BJ (cell line): ENCODE results near the gene PCDHGA6. TPM values are rescaled to one million over a fixed set of nuclear protein-coding genes. Genes with fewer than 3 reads are reported as not detected.
A peak's percentile ranks its signal among the peaks of the same experiment; 100 is the strongest.
"Not testable (repeated sequence)": the region's sequence is repeated elsewhere in the genome, so short reads cannot be mapped to it uniquely, and the experiment has no call there.

Experiments
- CTCF ChIA-PET: fragments of 350-600 bp; formaldehyde crosslinking; extraction: SDS; loops from one replicate; lab custom pipeline; 2021; ENCODE audit warnings: antibody characterized with exemption, inconsistent platforms; lab: Yijun Ruan, JAX
- POLR2A ChIA-PET: fragments of 300-600 bp; sonication (Branson Sonifier 250); formaldehyde crosslinking; extraction: SDS; loops from one replicate; lab custom pipeline; 2021; ENCODE audit warnings: antibody characterized with exemption; lab: Charles Lee
- DNase-seq: peaks from one replicate; pipeline ENCODE4 v3.0.0-alpha.2; 2011; ENCODE audit warnings: low read depth
- H3K27me3 ChIP-seq: 2 replicates; pipeline ENCODE4 v1.6.0; 2011; ENCODE audit warnings: low read length; ENCODE audit not compliant: control insufficient read depth, insufficient read depth
- H3K36me3 ChIP-seq: 2 replicates; pipeline ENCODE4 v1.5.1; 2011; ENCODE audit warnings: low read length; ENCODE audit not compliant: control insufficient read depth, insufficient read depth
- H3K4me3 ChIP-seq: 2 replicates; pipeline ENCODE4 v1.5.1; 2011; ENCODE audit warnings: low read depth, mild to moderate bottlenecking, control low read depth, low read length
- CTCF ChIP-seq: IDR thresholded peaks from 2 replicates; pipeline ENCODE4 v1.5.1; 2011; ENCODE audit warnings: low read depth, mild to moderate bottlenecking, control low read depth, inconsistent platforms, low read length, moderate library complexity; ENCODE audit not compliant: insufficient read depth
- polyA plus RNA-seq: library from polyadenylated mRNA; depleted of rRNA; stranded (reverse); fragments of >200 nt; gene quantifications from 2 replicates; pipeline ENCODE4 v1.2.3, GENCODE V29; 2011

The PCDHGA6 gene
- polyA plus RNA-seq, 1 experiment, result 4.3 TPM

- ChIA-PET POLR2A (no interaction called here), CTCF (interaction anchor here (4.1 kb wide), 1 partner anchor 14 kb away, joined by 16 read pairs; the partner anchor contains the start of gene PCDHGB3)
- DNase-seq, result no peak
- H3K27me3 ChIP-seq, result no peaks in the 10 kb centered on the region
- no peaks in the 10 kb centered on the region; the same call in 1 of the 2 replicates for H3K36me3 ChIP-seq
- no peak for TF ChIP-seq CTCF
- H3K4me3 ChIP-seq, result no peak overlapping the region
These were observed 11.0 kb downstream of the PCDHGA6 start for GRCh38 chr5:141384471-141385267.

- CTCF ChIA-PET, result interaction anchor here (0.8 to 4.1 kb wide), 7 partner anchors 14 to 176 kb away, joined by 3 to 16 read pairs (median 4); partner anchors contain the start of genes PCDHGA11, PCDHGA2 and PCDHGB3
- peak within 1 kb of the TSS; percentile 22; the same call in 1 of the 2 replicates for H3K4me3 ChIP-seq
- TF ChIP-seq CTCF, result peak; percentile 60
- H3K36me3 ChIP-seq, POLR2A ChIA-PET, H3K27me3 ChIP-seq, DNase-seq: not testable (repeated sequence)
These were observed 14.0 kb downstream of the PCDHGA6 start, which contains the start of gene PCDHGB4 for GRCh38 chr5:141387557-141388311. Gene PCDHGB4 (plus strand): TSS chr5:141387698. CDS start chr5:141387885, 187 bp downstream.

- CTCF ChIA-PET, result interaction anchor here (1.0 to 4.1 kb wide), 5 partner anchors 11 to 175 kb away, joined by 3 to 16 read pairs (median 4); partner anchors contain the start of genes PCDHGA10, PCDHGA11 and PCDHGB3
- Histone ChIP-seq H3K36me3 (peaks cover 2% of the 10 kb centered on the region; the same call in 1 of the 2 replicates), H3K4me3 (no peak overlapping the region), H3K27me3 (no peaks in the 10 kb centered on the region)
- DNase-seq, result no peak
- POLR2A ChIA-PET, result no interaction called here
- no peak for TF ChIP-seq CTCF
These were observed 15.0 kb downstream of the PCDHGA6 start for GRCh38 chr5:141388661-141389060.

- Histone ChIP-seq H3K4me3 (no peak overlapping the region), H3K27me3 (no peaks in the 10 kb centered on the region), H3K36me3 (peaks cover 2% of the 10 kb centered on the region; the same call in 1 of the 2 replicates)
- ChIA-PET POLR2A (no interaction called here), CTCF (interaction anchor here (1.0 to 4.7 kb wide), 9 partner anchors 12 to 175 kb away, joined by 3 to 19 read pairs (median 6); partner anchors contain the start of genes PCDHGA10, PCDHGA12, PCDHGA6 and PCDHGB3)
- TF ChIP-seq CTCF, result no peak
- no peak for DNase-seq
These were observed 15.7 kb downstream of the PCDHGA6 start for GRCh38 chr5:141389153-141390042.
